ENCODE measurements around the gene DIAPH3. TPM values are rescaled to one million over a fixed set of nuclear protein-coding genes. Genes with fewer than 3 reads are reported as not detected.

DIAPH3 gene
- total and polyA plus RNA-seq, 2 of the 4 experiments (the other 2 are of a cell fraction): 8.9 to 9.3 TPM

GRCh38 chr13:59867867-59868266 is 295.9 kb downstream of the DIAPH3 start:
- Histone ChIP-seq H2BK15ac (ENCODE audit: low read depth, low read length) (no peak overlapping the region), H3K23ac (ENCODE audit: low read depth, low read length) (no peak overlapping the region), H3K27me3 (ENCODE audit: control insufficient read depth, insufficient read depth, low read length) (no peaks in the 10 kb centered on the region), H2BK20ac (ENCODE audit: low read depth, low read length) (no peak overlapping the region), H2BK120ac (ENCODE audit: low read depth, low read length) (no peak overlapping the region), H3K9me3 (ENCODE audit: control insufficient read depth, insufficient read depth, low read length) (no peaks in the 10 kb centered on the region), H3K36me3 (ENCODE audit: control insufficient read depth, insufficient read depth, low read length) (no peaks in the 10 kb centered on the region), H3K56ac (ENCODE audit: extremely low read depth, insufficient read depth, low read length) (no peak overlapping the region), H4K8ac (ENCODE audit: low read depth in 2 of 2, low read length in 2 of 2) (no peak overlapping the region), H3K9me1 (ENCODE audit: insufficient read depth, low read length) (no peaks in the 10 kb centered on the region; the same call in 1 of the 2 replicates), H2AFZ (replicated peaks; ENCODE audit: low read length, poor library complexity) (no peak overlapping the region), H2AK5ac (ENCODE audit: low read depth, low read length) (no peak overlapping the region), H3K79me1 (ENCODE audit: low read depth in 1 of 2, low read length in 2 of 2) (no peaks in the 10 kb centered on the region), H3K9ac (ENCODE audit: low read depth, low read length) (no peak overlapping the region), H3K14ac (replicated peaks; ENCODE audit: low read depth, low read length) (no peak overlapping the region), H3K4ac (ENCODE audit: low read depth, low read length) (no peak overlapping the region), H3K27ac (ENCODE audit: insufficient read depth, low read length) (no peak overlapping the region), H2BK5ac (ENCODE audit: low read depth, low read length, poor library complexity, severe bottlenecking) (no peak overlapping the region), H4K20me1 (ENCODE audit: insufficient read depth, low read length) (no peaks in the 10 kb centered on the region), H4K5ac (ENCODE audit: low read depth, low read length) (no peak overlapping the region), H3K18ac (ENCODE audit: low read depth, low read length) (no peak overlapping the region), H2AK9ac (replicated peaks; ENCODE audit: low read depth, low read length, poor library complexity) (no peak overlapping the region), H3K4me1 (ENCODE audit: control insufficient read depth, insufficient read depth, low read length) (no peaks in the 10 kb centered on the region), H4K91ac (ENCODE audit: insufficient read depth, low read depth, low read length) (no peak overlapping the region), H3K4me2 (ENCODE audit: low read depth, low read length) (no peak overlapping the region), H3K4me3 (ENCODE audit: insufficient read depth, low read depth, low read length) (no peak overlapping the region)
- in situ Hi-C loops (cut with MboI; ENCODE audit: low sequenced_read_pairs) (no loop called here), dilution Hi-C loops (cut with HindIII; ENCODE audit: low sequenced_read_pairs, unreplicated experiment) (no loop called here), intact Hi-C loops (cut with micrococcal nuclease) (no loop called here)
- TF ChIP-seq USF2 (IDR thresholded peaks at IDR 0.05; ENCODE audit: low read depth, low read length) (no peak), MXI1 (IDR thresholded peaks at IDR 0.05; ENCODE audit: borderline replicate concordance, low read depth, low read length) (no peak), POLR2A (IDR thresholded peaks at IDR 0.05; ENCODE audit: low read depth, low read length) (no peak), NFE2L2 (IDR thresholded peaks at IDR 0.05; ENCODE audit: low read depth, low read length) (no peak), CEBPB (IDR thresholded peaks at IDR 0.05; ENCODE audit: low read depth, low read length) (no peak), FOS (IDR thresholded peaks at IDR 0.05; ENCODE audit: low read depth, low read length) (no peak), ELK1 (IDR thresholded peaks at IDR 0.05; ENCODE audit: borderline replicate concordance, low read depth, low read length) (no peak), MAZ (IDR thresholded peaks at IDR 0.05; ENCODE audit: borderline replicate concordance, low read depth, low read length) (no peak), RAD21 (IDR thresholded peaks at IDR 0.05; ENCODE audit: low read length) (no peak), RFX5 (IDR thresholded peaks at IDR 0.05; ENCODE audit: low read depth, low read length) (no peak)
- TF ChIP-seq, protein P1, sequence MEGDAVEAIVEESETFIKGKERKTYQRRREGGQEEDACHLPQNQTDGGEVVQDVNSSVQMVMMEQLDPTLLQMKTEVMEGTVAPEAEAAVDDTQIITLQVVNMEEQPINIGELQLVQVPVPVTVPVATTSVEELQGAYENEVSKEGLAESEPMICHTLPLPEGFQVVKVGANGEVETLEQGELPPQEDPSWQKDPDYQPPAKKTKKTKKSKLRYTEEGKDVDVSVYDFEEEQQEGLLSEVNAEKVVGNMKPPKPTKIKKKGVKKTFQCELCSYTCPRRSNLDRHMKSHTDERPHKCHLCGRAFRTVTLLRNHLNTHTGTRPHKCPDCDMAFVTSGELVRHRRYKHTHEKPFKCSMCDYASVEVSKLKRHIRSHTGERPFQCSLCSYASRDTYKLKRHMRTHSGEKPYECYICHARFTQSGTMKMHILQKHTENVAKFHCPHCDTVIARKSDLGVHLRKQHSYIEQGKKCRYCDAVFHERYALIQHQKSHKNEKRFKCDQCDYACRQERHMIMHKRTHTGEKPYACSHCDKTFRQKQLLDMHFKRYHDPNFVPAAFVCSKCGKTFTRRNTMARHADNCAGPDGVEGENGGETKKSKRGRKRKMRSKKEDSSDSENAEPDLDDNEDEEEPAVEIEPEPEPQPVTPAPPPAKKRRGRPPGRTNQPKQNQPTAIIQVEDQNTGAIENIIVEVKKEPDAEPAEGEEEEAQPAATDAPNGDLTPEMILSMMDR (conservative IDR thresholded peaks at IDR 0.05; ENCODE audit: low read depth, low read length): no peak
- CTCF ChIA-PET: no interaction called here
- no TSS peak for BruUV-seq (replicated peaks)
- POLR2A ChIA-PET (ENCODE audit: unreplicated experiment): no interaction called here
- WGBS, 2 experiments (ENCODE audit: extremely low coverage in 2 of 2, insufficient read length in 1 of 2): no CpG with 5 or more reads among the region's 5 CpGs
- ATAC-seq (ENCODE audit: low read depth): no peak
- DNase-seq: no peak
